Epithelial cell of proximal tubule (primary cell): ENCODE results near the gene GLT8D1. TPM values are rescaled to one million over a fixed set of nuclear protein-coding genes. Genes with fewer than 3 reads are reported as not detected.

Experiments used
- DNase-seq: peaks from one replicate; pipeline ENCODE4 v3.0.0-alpha.2; 2011; ENCODE audit warnings: low read depth
- H3K4me3 ChIP-seq: 2 replicates; pipeline ENCODE4 v1.5.1; 2011; ENCODE audit warnings: low read depth, mild to moderate bottlenecking, low read length
- total RNA-seq: library from RNA; depleted of rRNA; stranded (reverse); fragments of >200 nt; gene quantifications from 2 replicates; pipeline ENCODE4 v1.2.3, GENCODE V29; 2015
- TF ChIP-seq, protein P1 (sequence below): conservative IDR thresholded peaks from 2 replicates; pipeline ENCODE4 v1.5.1; 2012; ENCODE audit warnings: low read depth, mild to moderate bottlenecking, low read length

Gene GLT8D1
- total RNA-seq, 1 donor from 2014 or later = 59.2 TPM

DNA sequence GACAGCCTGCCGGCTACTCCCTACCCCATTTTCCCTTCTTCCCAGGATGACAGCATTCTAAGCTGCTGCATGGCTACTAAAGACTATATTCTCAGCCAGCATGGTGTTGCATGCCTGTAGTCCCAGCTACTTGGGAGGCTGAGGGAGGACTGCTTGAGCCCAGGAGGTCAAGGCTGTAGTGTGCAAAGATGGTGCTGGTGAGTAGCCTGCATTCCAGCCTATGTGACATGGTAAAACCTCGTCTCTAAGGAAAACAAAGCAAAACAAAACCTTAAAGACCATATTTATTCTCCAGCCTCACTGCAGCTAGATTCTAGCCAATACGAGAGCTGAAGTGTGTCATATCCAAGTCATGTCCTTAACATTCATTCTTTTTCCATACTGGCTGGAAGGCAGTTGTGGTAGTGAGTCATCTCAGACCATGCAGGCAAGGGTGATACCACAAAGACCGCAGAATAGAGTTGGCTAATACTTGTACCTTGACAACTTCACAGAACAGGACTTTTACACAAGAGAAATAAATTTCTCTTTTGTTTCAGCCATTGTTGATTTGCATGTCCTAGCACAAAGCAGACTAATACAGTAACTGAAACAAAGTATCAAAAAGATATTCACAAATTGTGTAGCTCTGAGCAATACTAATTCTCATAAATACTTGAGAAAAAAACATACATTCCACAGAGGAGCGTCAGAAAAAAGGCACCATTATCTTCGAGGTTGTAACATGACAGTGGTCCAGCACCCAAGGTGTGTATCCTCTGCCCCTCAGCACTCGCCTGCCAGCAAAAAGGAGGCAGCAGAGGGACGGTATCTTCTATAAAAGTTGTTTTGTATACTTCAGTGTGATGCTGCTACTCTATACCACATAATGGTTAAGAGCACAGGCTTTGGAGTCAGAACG is 34.7 kb downstream of the GLT8D1 start:
- no peak overlapping the region for H3K4me3 ChIP-seq
- peak; percentile 100 for DNase-seq
- TF ChIP-seq, protein P1, sequence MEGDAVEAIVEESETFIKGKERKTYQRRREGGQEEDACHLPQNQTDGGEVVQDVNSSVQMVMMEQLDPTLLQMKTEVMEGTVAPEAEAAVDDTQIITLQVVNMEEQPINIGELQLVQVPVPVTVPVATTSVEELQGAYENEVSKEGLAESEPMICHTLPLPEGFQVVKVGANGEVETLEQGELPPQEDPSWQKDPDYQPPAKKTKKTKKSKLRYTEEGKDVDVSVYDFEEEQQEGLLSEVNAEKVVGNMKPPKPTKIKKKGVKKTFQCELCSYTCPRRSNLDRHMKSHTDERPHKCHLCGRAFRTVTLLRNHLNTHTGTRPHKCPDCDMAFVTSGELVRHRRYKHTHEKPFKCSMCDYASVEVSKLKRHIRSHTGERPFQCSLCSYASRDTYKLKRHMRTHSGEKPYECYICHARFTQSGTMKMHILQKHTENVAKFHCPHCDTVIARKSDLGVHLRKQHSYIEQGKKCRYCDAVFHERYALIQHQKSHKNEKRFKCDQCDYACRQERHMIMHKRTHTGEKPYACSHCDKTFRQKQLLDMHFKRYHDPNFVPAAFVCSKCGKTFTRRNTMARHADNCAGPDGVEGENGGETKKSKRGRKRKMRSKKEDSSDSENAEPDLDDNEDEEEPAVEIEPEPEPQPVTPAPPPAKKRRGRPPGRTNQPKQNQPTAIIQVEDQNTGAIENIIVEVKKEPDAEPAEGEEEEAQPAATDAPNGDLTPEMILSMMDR = no peak

DNA sequence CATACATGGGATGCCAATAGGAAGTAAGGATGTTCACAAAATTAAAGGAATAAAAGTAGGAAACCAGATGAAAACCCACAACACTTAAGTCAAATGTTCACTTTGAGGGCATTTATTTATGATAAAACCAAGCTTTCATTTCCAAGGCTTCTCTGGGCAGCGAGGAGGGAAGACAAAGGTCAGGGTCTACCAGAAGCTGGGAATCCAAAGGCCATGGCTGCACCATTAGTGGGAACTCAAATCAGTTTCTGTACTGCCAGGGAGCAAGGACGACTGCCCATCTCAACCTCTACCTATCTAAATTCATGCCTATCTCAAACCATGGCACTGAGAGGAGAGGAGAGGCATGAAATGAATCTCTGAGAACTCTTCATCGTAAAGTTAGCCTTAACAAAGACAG is 42.5 kb downstream of the GLT8D1 start:
- no peak overlapping the region for H3K4me3 ChIP-seq
- no peak for DNase-seq

DNA sequence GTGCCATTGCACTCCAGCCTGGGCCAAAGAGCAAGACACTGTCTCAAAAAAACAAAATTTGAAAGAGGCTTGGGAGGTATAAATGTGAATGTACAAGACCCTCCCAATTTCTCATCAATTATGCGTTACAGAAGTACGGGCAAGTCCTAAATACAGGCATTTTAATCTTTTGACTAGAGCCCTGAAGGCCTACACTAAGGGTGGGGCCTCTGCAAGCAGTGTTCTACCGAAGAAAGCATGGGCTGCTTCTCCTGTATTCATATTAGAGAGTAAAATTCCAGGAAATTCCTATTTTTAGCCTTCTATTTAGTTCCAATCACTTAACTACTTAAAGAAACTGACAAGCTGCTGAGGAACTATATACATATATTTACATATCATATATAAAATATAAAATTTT is 45.5 kb downstream of the GLT8D1 start:
- no peak for DNase-seq
- H3K4me3 ChIP-seq = no peak overlapping the region
- TF ChIP-seq, protein P1 = no peak

More for the DNA sequence above, 42.5 kb downstream of the GLT8D1 start:
- TF ChIP-seq, protein P1 = no peak

DNA sequence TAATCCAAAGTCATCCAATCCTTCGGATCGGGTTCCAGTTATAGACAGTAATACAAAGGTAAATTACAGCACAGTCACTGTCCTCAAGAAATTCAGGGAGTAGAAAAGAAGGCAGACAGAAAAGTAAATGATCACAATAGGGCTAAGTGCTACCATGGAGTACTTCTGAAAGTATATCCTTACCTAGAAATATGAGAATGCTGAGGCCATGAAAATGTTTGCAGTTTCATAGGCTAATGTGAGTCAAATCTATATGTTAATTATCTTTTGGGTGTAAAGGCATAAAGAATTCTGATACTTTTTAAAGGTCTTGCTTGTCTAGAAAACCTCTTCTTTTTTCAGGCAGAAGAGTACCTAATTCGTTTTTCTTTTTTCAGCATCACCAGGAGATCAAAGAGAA is 49.7 kb downstream of the GLT8D1 start:
- TF ChIP-seq, protein P1 = no peak
- H3K4me3 ChIP-seq = no peak overlapping the region
- no peak for DNase-seq

DNA sequence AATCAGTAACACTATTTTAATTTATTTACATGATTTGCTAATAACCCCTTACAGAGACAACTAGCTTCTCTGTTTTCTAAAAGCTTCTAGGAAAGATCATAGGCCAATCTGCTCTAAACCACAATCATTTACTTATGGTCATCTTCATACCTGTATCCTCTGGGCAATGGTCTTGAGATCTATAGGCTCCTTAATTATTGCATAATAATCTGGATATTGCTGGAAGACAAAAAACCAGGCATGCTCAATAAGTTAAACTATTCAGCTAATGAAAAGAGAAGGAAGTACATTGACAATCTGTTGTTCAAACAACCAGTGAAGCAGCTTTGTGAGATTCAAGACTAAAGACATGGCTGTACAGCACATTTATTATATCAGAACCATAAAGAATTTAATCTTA is 54.0 kb downstream of the GLT8D1 start:
- TF ChIP-seq, protein P1 = no peak
- no peak for DNase-seq
- no peak overlapping the region for H3K4me3 ChIP-seq

DNA sequence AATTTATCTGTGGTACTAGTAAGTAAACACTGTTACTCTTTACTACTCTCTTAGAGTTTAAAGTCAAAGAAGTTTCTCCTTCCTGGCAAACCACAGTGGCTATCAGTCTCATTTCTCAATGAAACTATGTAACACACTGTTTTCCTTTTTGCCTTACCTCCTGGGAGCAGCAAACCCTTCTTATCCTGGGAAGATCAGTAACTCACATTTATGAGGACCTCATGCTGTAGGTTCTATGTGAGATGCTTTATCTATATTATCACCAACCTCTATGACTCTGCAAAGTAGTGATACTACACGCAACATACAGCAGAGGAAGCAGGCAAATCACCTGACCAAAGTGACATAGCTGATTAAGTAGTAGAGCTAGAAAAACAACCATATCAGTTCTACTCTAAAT is 55.2 kb downstream of the GLT8D1 start:
- DNase-seq = no peak
- TF ChIP-seq, protein P1 = no peak
- H3K4me3 ChIP-seq = no peak overlapping the region
